Fibroblast of gingiva (primary cell): ENCODE measurements around the gene ZNF236.
A peak's percentile ranks its signal among the peaks of the same experiment; 100 is the strongest.
"Not testable (repeated sequence)": the region's sequence is repeated elsewhere in the genome, so short reads cannot be mapped to it uniquely, and the experiment has no call there.

ENCODE experiments used
- DNase-seq: peaks from one replicate; pipeline ENCODE4 v3.0.0-alpha.2; 2011; ENCODE audit warnings: low read depth

Gene ZNF236

DNA sequence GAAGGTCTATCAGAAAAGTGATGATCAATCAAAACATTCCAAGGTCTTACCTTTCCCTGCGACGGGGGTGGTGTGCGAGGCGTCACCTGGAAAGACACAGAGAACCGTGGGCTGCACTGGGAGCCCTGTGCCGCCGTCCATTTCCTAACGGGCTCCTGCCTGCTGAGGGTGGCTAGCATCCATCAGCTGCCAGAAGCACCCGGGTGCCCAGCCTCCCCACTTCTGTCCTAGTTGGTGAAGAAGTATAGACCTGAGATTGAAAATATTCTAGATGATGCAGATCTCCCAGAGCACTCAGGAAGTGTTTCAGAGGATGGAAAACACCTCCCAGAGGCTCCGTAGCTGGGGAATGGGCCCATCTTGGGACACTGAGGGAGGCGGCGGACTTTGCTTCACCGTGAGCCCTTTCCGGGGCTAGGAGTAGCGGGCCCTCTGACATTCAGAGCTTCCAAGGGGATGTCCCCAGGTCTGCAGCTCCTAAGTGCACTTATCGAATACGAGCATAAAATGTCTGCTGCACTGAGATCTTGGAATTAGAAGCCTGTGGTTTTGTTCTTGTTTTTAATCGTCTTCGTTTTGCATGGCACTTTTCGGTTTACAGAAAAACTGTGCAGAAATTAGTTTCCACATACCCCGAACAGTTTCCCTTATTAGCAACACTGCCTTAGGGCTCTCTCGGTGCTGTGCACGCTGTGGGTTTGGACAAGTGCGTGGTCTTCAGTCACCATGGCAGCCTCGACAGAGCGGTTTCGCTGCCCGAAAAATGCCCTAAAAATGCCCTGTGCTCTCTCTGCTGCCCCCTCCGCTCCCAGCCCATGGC lies 166.7 kb downstream of the ZNF236 start:
- no peak for DNase-seq

DNA sequence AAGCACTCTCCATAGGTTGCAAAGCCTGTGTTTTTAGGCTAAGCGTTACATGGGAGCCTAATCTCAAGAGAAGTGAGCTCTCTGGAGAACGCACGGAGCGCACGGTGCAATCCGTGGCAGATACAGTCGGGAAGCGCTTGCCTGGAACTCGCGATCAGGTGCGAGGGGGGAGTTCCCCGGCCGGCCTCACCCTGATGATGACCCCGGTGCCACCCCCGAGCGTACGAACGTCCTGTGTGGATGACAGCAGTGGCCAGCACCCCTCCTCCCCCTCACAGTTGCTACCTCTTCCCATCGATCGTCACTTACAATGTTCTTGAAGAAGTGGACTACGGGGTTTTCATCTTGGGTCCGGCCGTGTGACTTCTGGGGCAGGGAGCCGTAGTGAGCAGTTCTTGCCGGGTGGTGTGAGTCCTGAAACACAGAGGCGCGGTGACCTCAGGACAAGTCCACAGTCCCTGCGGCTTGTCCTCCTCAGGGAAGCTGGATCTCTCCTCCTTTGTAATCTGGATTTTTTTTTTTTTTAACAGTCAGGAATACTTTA lies 167.4 kb downstream of the ZNF236 start:
- no peak for DNase-seq

DNA sequence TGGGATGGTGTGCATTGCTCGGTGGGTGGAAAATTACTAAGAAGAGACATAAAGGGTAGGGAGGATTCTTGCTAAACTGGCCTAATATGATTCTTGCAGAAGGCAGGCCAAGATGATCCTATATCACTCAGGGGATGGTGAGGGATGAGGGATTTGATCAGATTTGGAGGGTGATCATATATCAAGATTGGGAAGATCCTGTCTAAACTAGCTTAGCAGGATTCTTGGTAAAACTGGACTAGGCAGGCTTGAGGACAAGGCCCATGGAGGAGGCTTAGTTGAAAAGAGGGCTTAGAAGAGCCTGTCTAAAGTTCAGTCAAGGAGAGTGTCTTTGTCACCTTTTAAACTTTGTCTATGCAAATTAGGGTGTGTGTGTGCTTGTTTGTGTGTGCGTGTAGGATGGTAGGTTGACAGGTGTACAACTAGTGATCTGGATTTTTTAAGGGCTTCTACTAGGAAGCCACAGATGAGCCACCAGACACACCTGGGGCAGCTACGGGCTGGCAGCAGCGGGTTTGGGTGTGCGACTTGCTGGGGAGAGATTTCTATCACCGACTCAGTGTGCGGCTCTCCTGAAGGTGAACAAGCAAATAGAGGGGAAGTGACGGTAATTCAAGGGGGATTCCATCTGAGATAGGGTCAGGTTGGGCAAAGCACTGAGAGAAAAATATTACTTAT lies 168.1 kb downstream of the ZNF236 start:
- DNase-seq, result not testable (repeated sequence)

DNA sequence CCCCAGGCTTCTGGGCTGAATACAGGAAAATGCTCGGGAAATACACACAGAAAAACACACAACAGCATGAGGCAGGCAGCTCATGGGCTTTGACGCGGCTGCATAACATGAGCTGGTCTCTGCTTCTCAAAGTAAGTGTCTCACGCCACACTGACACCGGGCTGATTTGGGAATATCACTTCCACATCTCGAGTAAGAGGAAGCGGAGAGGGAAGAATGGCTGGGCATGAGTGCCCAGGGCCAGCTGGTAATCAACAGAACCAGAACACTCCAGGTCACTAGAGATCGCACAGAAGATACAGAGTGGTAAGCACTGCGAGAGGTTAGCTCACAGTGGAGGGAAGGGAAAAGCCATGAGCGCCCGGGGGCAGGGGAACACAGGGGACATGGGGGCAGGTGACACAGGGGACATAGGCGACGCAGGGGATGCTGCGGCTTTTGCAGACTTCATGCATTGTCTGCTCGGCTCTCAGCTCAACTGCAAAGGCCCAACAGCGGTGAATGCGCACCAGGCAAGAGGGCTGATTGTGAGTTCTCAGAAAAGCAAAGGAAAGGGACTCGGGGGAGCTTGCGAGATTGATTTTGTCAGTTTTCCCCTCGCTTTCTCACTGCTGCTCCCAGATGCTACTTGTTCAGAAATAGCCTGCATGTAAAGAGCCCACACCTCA lies 168.8 kb downstream of the ZNF236 start:
- DNase-seq, result no peak

DNA sequence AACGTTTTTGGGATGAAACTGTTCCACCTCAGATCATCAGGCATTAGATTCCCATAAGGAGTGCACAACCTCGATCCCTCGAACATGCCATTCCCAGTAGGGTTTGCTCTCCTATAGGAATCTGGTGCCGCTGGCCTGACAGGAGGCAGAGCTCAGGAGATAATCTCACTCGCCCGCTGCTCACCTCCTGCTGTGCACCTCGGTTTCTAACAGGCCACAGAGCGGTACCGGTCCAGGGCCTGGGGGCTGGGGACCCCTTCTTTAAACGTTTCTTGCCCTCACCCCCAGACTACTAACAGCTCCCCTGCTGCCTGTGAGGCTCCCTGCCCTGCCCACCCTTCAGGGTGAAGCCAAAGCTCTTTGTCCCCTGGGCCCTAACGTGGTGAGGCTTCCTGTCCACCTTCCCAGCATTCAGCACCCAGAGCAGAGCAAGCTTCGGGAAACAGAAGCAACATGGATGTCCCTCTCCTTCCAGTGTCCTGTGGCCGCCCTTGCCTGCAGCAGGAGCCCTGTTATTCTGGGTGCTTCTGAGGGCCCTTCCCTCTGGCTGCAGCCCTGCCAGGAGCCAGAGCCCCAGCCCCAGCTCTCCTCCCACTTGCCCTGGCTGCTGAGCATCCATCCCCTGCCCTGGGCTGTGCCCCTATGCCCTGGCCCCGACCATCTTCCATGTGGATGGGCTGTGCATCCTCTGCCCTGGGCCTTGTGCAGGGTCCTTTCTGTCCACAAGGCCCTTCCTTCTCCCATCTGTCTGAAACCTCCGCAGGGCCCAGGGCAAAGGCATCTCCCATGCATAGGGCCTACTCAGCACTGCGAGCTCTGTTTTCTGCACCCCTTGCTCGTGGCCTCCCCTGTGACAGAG lies 170.1 kb downstream of the ZNF236 start:
- no peak for DNase-seq

DNA sequence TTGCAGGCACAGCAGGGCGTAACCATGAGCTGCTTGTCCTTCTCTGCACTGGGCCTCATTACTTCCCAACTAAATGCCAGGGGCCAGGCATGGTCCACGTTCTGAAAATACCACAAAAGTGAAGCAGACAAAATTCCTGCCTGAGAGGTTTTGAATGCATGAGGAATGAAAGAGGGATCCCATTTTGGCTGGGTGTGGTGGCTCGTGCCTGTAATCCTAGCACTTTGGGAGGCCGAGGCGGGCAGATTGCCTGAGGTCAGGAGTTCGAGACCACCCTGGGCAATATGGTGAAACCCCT lies 170.7 kb downstream of the ZNF236 start:
- no peak for DNase-seq

DNA sequence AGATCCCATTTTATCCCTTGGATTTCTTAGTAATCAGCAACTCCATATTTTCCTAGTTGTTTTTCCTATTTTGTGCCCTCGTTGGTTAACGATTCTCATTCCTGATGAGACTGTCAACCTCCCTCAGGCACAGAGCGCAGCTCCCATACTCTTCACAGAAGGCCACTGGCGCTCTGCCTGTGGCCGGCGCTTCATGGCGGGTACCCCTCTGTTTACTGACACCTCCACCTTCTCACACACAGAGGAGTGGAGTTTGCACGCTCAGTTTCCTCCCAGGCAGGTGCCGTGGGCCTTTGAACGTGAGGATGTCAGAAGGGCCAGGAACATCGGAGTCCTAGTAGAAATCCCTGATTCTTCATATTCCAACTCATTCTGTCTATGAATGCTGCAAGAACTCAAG lies 171.2 kb downstream of the ZNF236 start:
- no peak for DNase-seq

DNA sequence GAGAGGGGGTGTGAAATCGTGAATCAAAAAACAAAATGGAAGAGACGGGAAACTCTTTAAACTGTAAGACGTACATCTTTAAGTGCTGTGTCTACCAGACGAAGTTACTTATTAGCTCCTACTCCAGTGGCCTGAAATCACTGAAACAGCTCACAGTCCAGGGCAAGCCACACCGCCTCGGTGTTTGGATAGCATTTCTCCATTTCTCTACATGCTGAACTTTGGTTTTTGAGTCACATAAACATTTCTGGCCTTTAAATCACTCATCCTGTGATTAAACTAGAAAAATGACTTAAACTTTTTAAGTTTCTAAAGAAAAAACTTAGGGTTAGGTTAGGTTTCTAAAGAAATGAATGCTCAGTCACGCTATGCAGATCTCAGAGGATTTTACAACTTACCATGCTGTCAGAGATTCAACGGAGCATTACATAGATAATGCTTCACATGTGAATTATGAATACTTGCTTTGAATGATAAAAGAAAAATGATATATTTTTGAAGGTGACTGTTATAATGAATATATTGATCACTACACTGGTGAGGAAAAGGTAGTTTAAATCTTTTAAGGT lies 171.8 kb downstream of the ZNF236 start:
- no peak for DNase-seq

DNA sequence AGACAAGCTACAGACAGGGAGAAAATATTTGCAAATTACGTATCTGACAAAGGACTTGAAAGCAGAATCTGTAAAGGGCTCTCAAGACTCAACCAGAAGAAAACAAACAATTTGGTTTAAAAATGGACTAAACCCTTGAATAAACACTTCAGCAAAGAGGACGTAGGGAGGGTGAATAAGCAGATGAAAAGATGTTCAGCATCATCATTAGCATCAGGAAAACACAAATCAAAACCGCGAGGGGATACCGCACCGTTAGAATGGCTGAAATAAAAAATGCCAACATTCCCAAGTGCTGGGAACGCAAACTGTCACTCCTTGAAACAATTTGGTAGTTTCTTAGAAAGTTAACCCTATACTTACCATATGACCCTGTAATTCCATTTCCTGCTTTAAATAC lies 173.5 kb downstream of the ZNF236 start:
- no peak for DNase-seq

DNA sequence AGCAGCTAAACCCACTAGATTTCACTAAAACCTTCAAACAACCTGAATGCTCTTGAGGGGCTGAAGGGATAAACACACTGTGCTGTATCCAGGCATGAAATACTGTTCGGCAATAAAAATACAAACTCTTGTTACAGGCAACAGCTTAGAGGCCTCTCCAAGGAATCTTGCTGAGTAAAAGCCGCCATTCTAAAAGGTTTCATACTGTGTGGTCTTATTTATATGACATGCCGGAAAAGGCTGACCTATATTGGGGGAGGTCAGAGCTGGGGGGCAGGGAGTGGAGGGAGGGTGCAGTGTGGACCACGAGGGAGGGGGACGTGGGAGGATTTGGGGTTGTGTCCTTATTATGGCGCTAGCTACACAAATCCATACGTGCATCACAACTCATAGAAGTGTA lies 174.1 kb downstream of the ZNF236 start:
- DNase-seq, result no peak

DNA sequence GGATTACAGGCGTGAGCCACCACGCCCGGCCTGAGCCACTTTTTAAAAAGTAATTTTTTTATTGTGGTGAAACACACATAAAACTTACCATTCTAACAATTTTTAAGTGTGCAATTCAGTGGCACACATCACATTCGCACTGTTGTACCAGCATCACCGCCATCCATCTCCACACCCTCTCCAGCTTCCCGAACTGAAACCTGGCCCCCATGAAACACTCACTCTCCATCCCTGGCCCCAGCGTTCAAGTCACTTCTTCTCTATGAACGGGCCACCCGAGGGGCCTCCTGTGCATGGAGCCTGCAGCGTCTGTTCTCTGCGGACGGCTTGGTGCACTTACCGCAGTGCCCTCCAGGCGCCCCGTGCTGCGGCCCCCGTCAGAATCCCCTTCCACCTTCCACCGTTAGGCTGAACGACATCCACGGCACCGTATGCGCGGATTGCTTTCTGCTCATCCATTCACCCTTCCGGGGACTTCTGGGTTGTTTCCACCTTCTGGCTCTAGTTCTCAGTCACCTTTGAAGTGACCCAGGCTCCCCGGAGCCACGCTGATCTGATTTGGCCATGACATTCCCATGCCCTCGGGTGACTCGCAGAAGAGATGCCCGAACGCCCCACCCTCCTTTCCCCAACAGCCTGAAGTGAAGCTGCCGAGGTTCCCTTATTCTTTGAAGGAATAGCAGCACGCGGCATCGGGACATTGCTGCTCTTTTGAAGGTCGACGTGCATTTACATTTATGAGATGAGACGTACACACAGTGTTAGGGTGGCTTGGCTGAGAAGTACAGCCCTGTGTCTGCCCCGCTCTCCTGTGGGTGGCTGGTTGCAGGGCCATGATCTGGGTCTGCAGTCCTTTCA lies 175.8 kb downstream of the ZNF236 start:
- DNase-seq, result no peak

DNA sequence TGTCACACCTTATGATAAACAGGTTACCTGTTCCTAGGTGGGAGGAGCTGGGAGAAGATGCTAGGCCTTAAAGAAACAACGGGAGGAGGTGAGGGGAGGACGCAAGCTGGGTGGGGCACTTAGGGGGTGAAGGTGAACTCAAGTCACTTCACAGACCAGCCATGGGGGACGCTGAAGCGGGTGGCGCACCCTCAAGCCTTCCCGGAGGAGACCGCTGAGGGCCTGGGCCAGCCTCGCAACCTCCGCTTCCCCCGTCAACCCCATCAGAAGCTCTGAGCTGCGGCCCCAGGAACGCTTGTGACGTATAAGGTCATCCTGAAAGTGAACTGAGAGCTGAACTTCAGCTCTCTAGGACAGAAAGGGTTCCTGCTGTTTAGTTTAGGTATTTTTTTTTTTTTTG lies 176.7 kb downstream of the ZNF236 start:
- no peak for DNase-seq

DNA sequence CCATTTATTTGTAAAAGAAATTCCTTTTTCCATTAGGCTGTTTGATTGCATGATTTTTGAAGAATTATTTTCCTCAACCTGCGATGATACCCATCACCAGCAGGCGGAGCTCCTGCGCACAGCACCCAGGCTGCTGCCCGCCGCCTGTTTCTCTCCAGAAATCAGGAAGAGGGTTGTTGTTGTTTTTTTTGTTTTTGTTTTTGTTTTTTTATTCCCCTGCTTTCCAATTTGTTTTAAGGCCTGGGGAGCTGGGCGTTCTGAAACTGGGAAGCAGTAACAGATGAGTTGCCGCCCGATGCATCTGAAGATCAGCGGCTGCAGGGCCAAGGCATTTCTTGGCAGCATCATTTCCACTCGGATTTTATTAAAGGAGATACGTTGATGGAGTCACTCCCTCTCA lies 178.2 kb downstream of the ZNF236 start:
- DNase-seq, result peak; percentile 13

DNA sequence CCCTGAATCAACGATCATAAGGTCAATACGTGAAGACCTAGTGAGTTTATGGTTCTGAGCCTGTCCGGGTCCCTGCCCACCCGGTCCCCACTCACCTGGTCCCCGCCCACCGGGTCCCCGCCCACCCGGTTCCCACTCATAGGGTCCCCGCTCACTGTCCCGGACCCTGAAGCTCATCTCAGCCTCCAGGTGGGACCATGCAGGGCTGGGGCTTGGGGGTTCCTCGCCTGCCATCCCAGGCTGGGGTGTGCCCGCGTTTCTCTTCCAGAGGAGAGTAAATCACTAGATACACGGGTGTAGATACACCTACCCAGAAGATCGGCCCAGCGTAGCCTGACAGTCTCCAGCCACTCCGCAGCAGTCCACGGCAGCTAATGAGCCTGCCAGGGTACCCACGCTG lies 178.7 kb downstream of the ZNF236 start:
- DNase-seq, result no peak

DNA sequence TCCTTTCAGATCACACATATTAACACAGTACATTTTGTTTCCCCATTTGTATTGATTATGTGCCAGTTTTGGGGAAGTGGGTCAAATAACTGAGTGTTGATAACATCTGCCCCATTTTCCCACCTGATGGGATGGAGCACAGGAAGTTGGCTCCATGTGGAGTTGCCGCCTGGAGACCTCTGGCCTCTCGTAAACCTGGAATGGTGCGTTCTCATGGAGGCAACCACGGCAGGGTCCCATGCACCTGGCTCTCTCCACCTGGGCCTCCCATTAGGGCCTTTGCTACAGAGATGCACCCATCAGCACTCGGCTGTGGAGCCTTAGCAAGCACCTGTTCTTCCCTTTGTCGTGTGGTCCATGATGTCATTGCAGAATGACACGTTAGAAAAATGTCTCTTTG lies 179.6 kb downstream of the ZNF236 start:
- no peak for DNase-seq

DNA sequence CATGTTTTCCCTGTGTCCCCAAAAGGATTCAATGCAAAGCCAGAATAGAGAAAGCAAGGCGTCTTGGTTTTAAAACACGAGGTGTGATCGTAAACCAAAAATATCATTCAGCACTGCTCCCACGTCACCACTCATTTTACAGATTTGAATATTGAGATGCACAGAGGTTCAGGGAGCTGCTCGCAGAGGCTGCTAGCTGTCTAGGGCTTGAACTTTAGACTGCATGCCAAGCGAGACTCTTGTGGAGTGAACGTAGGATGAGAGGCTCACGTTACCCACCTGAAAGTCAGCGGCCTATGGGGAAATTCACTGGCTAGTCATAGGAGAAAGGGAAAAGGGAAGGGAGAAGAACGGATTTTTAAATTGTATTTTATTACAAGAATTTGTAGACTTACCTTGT lies 180.1 kb downstream of the ZNF236 start:
- no peak for DNase-seq

DNA sequence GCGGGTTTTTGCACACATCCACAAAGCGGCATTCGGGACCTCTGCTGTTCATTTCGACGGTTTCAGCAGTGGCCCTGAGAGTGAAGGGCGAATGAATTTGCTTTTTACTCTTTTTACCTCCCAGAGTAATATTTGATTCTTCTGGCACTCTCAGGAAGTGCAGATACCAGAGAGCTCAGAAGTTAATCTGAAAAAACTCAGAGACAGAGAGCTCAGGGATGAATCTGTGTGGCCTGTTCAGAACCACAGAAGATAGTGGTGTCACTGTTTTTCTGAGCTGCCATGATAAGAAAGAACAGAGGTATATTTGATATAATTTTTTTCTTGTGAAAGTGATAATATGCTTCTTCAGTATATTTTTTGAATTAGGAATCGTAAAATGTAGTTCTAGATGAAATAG lies 181.0 kb downstream of the ZNF236 start:
- no peak for DNase-seq

DNA sequence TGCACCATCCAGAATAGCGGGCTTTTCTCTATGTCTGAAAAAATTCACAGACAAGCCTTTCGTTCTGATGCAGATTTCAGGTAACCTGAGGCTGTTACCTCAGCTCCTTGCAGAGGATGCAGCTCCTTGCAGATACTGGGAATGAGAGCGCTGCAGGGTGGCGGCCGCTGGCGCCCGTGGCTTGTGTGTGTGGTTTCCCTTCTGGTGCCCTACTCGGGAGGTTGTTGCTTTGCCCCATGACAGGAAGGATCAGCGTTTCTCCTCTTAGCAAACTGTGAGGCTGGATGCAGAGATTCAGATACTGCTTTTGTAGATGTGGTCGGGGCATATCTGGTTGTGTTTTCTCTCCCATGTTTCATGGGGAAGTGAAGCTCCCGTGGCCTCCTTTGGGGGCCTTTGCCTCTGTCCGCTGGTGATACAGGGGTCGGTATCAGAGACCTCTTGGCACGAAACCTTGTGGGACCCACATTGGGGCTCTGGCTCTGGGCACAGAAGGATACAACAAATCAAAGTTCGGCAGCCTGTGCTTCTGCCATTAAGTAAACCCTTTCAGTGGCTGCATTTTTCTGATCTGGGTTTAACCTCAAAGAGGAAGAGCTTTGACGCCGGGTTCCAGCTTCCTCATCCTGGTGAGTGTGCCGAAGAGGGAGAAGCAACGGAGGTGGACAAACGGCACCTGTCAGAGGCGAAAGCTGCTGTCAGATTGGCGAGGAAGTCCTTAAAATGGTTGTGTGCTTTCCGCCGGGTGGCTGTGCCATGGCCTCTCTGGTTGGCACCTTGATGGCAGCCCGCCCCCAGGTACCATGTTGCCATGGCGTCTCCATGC lies 182.4 kb downstream of the ZNF236 start:
- no peak for DNase-seq

DNA sequence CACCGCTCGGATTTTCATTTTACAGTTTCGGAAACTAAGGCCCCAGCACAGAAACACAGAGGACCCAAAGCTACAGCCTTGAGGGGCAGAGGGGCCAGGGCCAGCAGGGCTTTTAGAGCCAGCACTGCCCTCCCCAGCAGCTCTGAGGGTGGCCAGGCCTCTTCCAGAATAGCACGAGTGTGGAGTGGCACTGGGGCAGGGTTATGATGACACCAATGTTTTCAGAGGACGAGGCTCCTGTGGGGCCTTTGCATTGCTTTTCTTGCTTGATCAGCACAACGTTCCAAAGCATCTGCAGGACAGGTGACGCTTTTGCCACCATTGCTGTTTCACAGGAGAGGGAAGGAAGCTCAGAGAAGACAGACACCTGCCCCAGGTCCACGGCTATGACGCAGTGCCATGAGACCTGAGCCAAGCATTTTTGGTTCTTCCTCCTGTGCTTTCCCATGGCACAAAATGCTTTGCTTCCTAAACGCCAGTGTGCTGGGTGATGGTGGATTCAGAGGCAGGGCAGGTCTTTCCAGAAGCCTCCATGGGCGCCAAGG lies 183.4 kb downstream of the ZNF236 start:
- DNase-seq, result no peak
